Activated CD4-positive, alpha-beta T cell treated with anti-CD3 and anti-CD28 coated beads, Interleukin-2, amount 10 ng/mL, durations not matched to agents 24 days and 14 days (primary cell): ENCODE measurements around the gene FRMD4A. TPM values are rescaled to one million over a fixed set of nuclear protein-coding genes. Genes with fewer than 3 reads are reported as not detected.
"Not testable (repeated sequence)": the region's sequence is repeated elsewhere in the genome, so short reads cannot be mapped to it uniquely, and the experiment has no call there.

Experiments
- DNase-seq: peaks from one replicate; pipeline ENCODE4 v3.0.0; 2022
- H3K27ac Mint-ChIP-seq: one replicate; pipeline ENCODE4 v1.8.0; 2022; ENCODE audit warnings: mild to moderate bottlenecking, mixed read lengths
- H3K27me3 Mint-ChIP-seq: one replicate; pipeline ENCODE4 v1.8.0; 2022; ENCODE audit warnings: mixed read lengths
- H3K36me3 Mint-ChIP-seq: one replicate; pipeline ENCODE4 v1.8.0; 2022; ENCODE audit warnings: low read depth, mild to moderate bottlenecking, mixed read lengths
- H3K4me1 Mint-ChIP-seq: one replicate; pipeline ENCODE4 v1.8.0; 2021; ENCODE audit warnings: mixed read lengths
- H3K4me3 Mint-ChIP-seq: one replicate; pipeline ENCODE4 v1.8.0; 2022; ENCODE audit warnings: mild to moderate bottlenecking, moderate library complexity, mixed read lengths
- H3K9me3 Mint-ChIP-seq: one replicate; pipeline ENCODE4 v1.8.0; 2021; ENCODE audit warnings: mixed read lengths
- intact Hi-C: fragments of 100-400 bp; cut with micrococcal nuclease; formaldehyde crosslinking; loops from one replicate; pipeline ENCODE4 v1.15.1; 2023
- total RNA-seq: library from RNA; stranded (reverse); gene quantifications from 2 replicates; pipeline ENCODE4 v1.2.3, GENCODE V29; 2022

The FRMD4A gene
- total RNA-seq, 1 donor from 2014 or later = 0.98 TPM

DNA sequence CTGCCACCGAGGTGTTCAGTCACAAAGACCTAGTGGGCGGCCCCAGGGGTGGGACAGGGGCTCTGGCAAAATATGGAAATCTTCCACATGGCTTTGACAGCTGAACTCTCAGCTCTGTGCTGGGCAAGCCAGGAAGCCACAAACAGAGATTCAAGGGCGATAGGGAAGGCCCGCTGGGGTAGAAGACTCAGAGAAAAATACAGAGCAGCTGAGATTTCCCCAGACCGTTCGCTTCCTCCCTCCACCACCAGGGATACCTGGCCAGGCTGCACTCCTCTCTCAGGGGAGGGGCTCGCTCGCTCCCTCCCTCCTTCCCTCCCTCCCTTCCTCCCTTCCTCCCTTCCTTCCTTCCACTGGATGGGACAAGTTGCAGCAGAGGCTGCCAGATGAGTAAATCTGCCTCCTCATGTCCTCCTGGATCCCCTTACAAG lies 483.5 kb downstream of the FRMD4A start:
- intact Hi-C loops = no loop called here
- Mint-ChIP-seq H3K4me1 (peaks cover 3% of the 10 kb centered on the region), H3K27ac (no peak overlapping the region), H3K27me3 (peaks cover 27% of the 10 kb centered on the region), H3K4me3 (no peak overlapping the region), H3K36me3 (no peaks in the 10 kb centered on the region), H3K9me3 (no peaks in the 10 kb centered on the region)
- DNase-seq = no peak

DNA sequence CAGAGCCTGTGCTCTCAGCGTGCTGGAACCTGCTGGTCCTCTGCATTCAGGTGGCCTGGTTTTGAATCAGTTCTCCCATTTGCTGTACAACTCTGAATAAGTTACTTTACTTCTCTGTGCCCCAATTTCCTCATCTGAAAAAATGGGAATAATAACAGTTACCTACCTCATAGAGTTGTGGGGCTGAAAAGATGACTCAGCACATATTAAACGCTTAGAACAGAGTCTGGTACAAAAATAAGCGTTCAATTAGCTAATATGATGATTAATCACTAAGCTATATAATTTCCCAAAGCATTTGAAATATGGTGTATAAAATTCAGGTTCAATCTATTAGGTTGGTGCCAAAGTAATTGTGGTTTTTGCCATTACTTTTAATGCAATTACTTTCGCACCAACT lies 484.8 kb downstream of the FRMD4A start:
- Mint-ChIP-seq H3K36me3 (no peaks in the 10 kb centered on the region), H3K27me3 (peaks cover 27% of the 10 kb centered on the region), H3K4me3 (no peak overlapping the region), H3K9me3 (peaks cover 3% of the 10 kb centered on the region), H3K4me1 (peaks cover 3% of the 10 kb centered on the region), H3K27ac (no peak overlapping the region)
- intact Hi-C loops = no loop called here
- DNase-seq = no peak

DNA sequence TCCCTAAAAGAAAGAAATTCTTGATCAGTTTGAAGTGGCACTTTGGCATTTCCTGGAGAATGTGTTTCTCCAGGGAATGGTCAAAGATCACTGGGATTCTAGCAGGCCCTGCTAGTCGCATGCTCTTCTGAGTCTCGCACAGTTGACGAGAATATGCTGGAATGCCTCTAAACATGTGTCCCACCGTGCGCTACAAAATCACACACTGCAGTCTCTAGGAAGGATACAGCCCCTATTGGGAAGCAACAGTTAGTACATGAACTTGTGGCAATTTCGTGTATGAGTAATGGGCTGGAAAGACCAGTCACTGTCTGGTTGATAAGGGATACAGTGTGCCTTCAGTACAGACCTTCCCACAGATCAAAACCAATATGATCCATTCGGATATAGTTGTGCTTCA lies 486.1 kb downstream of the FRMD4A start:
- Mint-ChIP-seq H3K36me3 (no peaks in the 10 kb centered on the region), H3K4me3 (no peak overlapping the region), H3K9me3 (peaks cover 3% of the 10 kb centered on the region), H3K27me3 (peaks cover 27% of the 10 kb centered on the region), H3K4me1 (peaks cover 3% of the 10 kb centered on the region), H3K27ac (no peak overlapping the region)
- DNase-seq = no peak
- intact Hi-C loops = no loop called here

DNA sequence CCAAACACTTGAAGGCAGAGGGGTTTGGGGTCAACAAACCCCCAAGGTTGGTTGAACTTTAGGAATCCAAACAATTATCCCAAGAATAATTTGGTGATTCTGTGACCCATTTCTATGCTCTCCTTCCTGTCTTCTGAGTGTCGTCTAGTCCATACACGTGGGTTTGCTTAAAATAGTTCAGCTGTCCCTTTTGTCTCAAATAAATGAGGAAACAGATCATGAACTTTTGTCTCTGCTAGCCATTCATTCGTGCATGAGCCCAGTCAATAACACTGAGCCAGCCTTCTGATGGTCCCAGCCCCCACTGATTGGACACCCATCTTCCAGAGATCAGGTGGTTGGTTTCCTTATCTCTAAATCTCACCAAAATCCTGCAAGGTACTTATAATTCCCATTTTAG lies 488.6 kb downstream of the FRMD4A start:
- no peaks in the 10 kb centered on the region for H3K4me1 Mint-ChIP-seq
- no peak overlapping the region for H3K27ac Mint-ChIP-seq
- intact Hi-C loops = no loop called here
- H3K27me3 Mint-ChIP-seq = peaks cover 14% of the 10 kb centered on the region
- H3K36me3 Mint-ChIP-seq = no peaks in the 10 kb centered on the region
- H3K4me3 Mint-ChIP-seq = no peak overlapping the region
- no peak for DNase-seq
- peaks cover 6% of the 10 kb centered on the region for H3K9me3 Mint-ChIP-seq

DNA sequence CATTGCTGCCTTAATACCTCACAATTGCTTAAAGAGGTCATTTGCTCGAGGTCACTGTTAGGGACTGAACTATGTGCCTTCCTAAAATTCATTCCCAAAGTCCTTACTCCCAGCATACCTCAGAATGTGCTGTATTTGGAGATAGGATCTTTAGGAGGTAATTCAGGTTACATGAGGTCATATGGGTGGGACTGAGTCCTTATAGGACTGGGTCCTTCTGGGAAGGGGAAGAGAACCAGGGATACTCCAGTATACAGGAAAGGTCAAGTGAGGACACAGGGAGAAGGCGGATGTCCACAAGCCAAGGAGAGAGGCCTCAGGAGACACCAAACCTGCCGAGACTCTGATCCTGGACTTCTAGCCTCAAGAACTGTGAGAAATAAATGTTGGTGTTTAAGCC lies 490.7 kb downstream of the FRMD4A start:
- Mint-ChIP-seq H3K27me3 (peaks cover under 1% of the 10 kb centered on the region), H3K27ac (no peak overlapping the region), H3K4me1 (no peaks in the 10 kb centered on the region), H3K36me3 (no peaks in the 10 kb centered on the region), H3K4me3 (no peak overlapping the region), H3K9me3 (peaks cover 6% of the 10 kb centered on the region)
- intact Hi-C loops = no loop called here
- DNase-seq = no peak

DNA sequence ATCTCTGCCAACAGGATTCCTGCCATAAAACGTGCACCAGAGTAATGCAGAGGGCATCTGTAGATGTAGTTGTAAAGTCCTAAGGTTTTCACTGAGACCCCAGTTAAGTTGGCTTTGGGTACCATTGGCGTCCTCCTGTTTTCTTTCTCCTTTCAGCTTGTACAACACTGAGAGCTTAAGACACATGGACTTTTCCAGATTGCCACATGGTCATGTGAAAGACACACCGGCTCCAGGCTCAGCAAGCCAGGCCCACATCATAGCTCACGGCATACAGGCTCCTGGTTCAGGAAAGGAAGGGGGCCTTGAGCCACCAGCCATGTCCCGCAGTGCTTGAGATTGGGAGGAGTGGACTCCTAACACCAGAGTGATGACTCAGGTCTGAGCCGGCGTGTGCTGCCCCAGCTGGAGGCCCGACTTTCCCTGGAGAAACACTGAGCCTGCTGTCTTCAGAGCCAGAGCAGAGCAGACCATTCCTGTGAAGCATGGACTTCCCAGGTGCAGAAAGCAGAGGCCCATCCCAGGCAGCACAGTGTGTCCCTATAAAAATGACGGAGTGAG lies 491.2 kb downstream of the FRMD4A start:
- Mint-ChIP-seq H3K9me3 (peaks cover 6% of the 10 kb centered on the region), H3K4me1 (no peaks in the 10 kb centered on the region), H3K27me3 (peaks cover under 1% of the 10 kb centered on the region), H3K27ac (no peak overlapping the region), H3K4me3 (no peak overlapping the region), H3K36me3 (no peaks in the 10 kb centered on the region)
- intact Hi-C loops = no loop called here
- no peak for DNase-seq

DNA sequence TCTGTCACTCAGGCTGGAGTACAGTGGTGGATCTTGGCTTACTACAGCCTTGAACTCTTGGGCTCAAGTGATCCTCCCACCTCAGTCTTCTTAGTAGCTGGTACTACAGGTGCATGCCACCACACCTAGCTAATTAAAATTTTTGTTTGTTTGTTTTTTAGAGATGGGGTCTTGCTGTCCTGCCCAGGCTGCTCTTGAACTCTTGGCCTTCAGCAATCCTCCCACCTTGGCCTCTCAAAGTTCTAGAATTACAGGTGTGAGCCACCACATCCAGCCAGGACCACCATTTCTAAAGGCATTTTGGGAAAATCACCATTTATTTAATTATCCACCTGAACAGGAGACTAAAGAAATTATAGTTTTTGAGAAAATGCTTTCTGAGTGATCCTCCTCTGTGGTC lies 491.7 kb downstream of the FRMD4A start:
- Mint-ChIP-seq H3K4me3 (no peak overlapping the region), H3K4me1 (no peaks in the 10 kb centered on the region), H3K27ac (no peak overlapping the region), H3K27me3 (peaks cover 4% of the 10 kb centered on the region), H3K9me3 (peaks cover 6% of the 10 kb centered on the region), H3K36me3 (no peaks in the 10 kb centered on the region)
- intact Hi-C loops = no loop called here
- DNase-seq = no peak

DNA sequence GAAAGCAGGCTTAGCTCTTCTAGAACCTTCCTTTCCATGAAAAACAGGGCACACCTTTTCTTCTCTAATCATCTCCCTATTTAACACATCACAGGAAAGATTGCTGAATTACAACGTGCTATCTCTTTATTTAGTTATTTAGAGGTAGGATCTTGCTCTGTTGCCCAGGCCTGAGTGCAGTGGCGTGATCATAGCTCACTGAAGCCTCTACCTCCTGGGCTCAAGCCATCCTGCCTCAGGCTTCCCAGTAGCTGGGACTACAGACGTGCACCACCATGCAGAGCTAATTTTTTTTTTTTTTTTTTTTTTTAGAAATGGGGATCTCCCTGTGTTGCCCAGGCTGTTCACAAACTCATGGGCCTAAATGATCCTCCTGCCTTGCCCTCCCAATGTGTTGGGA lies 492.8 kb downstream of the FRMD4A start:
- H3K4me1 Mint-ChIP-seq = no peaks in the 10 kb centered on the region
- H3K9me3 Mint-ChIP-seq = peaks cover 6% of the 10 kb centered on the region
- DNase-seq = no peak
- no peaks in the 10 kb centered on the region for H3K36me3 Mint-ChIP-seq
- intact Hi-C loops = no loop called here
- peaks cover 4% of the 10 kb centered on the region for H3K27me3 Mint-ChIP-seq
- no peak overlapping the region for H3K4me3 Mint-ChIP-seq
- no peak overlapping the region for H3K27ac Mint-ChIP-seq

DNA sequence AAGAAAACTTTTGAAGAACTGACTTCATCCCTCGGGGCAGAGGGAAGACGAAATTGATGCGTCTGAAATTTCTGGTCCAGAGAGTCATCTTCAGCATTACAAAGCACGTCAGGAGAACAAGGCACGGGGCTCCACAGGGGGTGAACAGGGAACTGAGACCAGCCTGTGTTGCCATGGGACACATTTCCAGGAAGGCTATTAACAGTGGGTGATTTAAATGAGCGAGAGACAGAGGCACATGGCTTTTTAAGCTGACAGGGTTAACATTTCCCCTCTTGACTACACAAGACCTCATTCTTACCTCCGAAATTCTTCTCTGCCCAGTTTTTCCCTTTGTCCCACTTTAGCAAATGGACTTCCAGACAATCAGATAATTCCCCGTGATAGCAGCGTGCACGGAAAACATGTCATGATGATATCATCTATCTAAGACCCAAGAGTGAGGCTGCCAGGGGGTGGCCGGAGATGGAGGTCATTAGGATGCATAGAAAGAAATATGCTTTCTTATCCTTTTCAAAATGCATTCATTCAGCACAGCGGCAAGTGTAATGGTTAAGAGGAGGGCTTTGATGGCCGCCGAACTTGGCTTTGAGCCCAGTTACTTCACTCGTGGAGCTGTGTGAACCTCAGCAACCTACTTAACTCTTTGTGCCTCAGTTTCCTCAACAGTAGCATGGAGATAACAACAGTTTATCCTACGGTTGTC lies 496.0 kb downstream of the FRMD4A start:
- Mint-ChIP-seq H3K27me3 (peaks cover 4% of the 10 kb centered on the region), H3K27ac (no peak overlapping the region)

DNA sequence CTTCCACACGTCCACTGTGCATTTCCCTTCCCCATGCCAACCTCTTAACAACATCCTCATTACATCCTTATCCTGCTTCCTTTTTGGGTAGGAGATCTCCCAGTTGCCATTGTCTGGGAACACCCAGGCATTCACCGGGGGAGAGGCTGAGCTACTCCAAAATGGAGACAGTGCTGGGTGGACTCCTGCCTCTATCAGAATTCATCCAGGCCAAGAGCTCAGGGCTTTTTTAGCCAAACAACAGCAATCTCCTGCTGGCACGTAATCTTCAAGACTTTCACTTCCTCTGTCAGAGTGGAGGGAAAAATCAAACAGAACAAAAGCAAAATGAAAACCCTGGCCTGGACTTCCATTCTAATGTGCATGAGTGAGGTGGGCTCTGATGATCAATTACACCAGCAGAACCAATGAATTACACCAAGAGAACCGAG lies 499.0 kb downstream of the FRMD4A start:
- intact Hi-C loops = no loop called here
- peaks cover 4% of the 10 kb centered on the region for H3K27me3 Mint-ChIP-seq
- H3K27ac Mint-ChIP-seq = peak overlapping the region; percentile 59
- peak overlapping the region; percentile 45 for H3K4me3 Mint-ChIP-seq
- H3K36me3 Mint-ChIP-seq = peaks cover 2% of the 10 kb centered on the region
- peaks cover 7% of the 10 kb centered on the region for H3K4me1 Mint-ChIP-seq
- no peaks in the 10 kb centered on the region for H3K9me3 Mint-ChIP-seq
- no peak for DNase-seq

More for the DNA sequence above, 496.0 kb downstream of the FRMD4A start:
- intact Hi-C loops = no loop called here
- peaks cover 7% of the 10 kb centered on the region for H3K4me1 Mint-ChIP-seq
- no peak for DNase-seq
- H3K9me3 Mint-ChIP-seq = peaks cover 3% of the 10 kb centered on the region
- H3K4me3 Mint-ChIP-seq = no peak overlapping the region
- H3K36me3 Mint-ChIP-seq = peaks cover 2% of the 10 kb centered on the region

DNA sequence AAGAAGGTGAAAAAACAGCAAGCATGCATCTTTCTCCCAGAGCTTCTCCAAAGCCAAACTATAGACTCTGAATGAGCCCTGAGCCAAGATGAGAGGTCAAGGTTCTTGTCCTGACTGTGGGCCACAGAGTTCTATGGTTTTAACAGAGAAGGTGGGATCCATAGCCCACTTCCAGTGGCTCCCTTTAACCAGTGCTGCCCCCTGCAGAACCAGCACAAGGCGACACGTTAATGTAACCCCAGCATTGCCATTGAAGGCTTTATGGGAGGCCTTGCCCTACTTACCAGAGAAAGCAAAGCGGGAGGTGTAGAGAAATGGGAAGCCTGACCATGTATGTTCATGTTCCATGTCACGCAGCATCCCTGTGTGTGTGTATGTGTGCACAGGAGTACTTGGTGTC lies 500.3 kb downstream of the FRMD4A start:
- intact Hi-C loops = no loop called here
- H3K9me3 Mint-ChIP-seq = no peaks in the 10 kb centered on the region
- peaks cover 13% of the 10 kb centered on the region for H3K27me3 Mint-ChIP-seq
- no peak overlapping the region for H3K4me3 Mint-ChIP-seq
- H3K27ac Mint-ChIP-seq = no peak overlapping the region
- H3K36me3 Mint-ChIP-seq = peaks cover 2% of the 10 kb centered on the region
- no peak for DNase-seq
- peaks cover 7% of the 10 kb centered on the region for H3K4me1 Mint-ChIP-seq

DNA sequence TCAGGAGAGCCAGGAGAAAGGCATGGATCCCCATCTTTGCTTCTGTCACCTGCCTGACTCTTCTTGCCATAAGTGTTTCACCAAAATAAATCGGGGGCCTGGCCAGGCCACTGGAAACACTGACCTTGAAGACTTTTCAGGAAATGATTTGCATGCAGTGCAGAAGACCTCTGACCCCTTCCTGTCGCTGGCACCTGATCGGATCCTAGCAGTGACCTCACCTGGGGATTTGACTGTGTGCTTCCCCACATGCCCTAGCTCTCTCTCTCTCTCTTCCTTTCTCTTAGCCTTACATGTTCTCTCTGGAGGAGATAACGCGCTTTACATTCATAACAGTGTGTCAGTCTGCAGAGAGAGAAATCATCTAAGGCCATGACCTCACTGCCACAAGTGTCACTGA lies 500.9 kb downstream of the FRMD4A start:
- peaks cover 2% of the 10 kb centered on the region for H3K36me3 Mint-ChIP-seq
- peaks cover 15% of the 10 kb centered on the region for H3K27me3 Mint-ChIP-seq
- no peak for DNase-seq
- intact Hi-C loops = no loop called here
- no peaks in the 10 kb centered on the region for H3K9me3 Mint-ChIP-seq
- no peak overlapping the region for H3K4me3 Mint-ChIP-seq
- H3K4me1 Mint-ChIP-seq = peaks cover 7% of the 10 kb centered on the region
- H3K27ac Mint-ChIP-seq = no peak overlapping the region

DNA sequence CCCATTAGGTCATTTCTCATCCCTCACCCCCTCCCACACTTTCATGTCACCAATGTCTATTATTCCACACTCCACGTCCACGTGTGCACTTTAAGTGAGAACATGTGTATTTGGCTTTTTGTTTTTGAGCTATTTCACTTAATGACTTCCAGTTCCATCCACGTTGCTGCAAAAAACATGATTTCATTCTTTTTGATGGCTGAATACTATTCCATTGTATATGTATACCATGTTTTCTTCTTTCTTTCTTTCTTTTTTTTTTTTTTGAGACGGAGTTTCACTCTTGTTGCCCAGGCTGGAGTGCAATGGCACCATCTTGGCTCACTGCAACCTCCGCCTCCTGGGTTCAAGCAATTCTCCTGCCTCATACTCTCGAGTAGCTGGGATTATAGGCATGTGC lies 502.4 kb downstream of the FRMD4A start:
- H3K36me3 Mint-ChIP-seq = not testable (repeated sequence)

DNA sequence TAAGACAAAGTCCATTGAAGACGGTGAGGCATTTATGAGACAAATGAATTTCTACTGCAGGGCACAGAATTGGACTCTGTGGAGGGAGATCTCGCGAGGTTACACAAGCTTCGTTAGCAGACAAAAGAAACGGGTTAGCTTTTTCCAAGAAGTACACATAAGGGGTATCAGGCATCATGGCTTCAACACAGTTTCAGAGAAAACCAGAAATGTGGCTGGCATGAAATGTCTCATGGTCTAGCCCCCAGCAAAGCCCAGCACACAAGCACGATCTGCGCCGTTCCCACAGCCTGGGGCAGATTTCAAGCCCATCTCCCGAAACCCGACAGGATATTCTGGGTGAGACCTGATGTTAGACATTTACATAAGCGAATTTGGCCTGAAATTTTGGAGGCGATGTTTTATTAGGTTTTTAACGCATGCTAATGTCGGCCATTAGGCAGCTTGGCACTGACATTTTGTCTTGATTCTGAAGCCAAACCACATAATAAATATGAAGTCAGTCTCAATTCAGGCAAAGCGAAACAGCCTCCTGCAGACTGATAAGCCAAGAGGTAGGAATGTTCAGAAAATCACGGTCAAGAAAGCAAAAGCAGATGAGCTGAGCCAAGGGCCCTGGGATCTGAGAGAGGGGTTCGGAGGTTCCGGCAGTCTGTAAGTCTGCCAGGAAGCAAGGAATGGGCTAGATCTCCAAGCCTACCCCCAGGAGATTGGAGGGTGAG lies 503.5 kb downstream of the FRMD4A start:
- H3K27me3 Mint-ChIP-seq = peaks cover 14% of the 10 kb centered on the region
- H3K9me3 Mint-ChIP-seq = no peaks in the 10 kb centered on the region
- intact Hi-C loops = no loop called here
- no peak overlapping the region for H3K4me3 Mint-ChIP-seq
- peaks cover 7% of the 10 kb centered on the region for H3K4me1 Mint-ChIP-seq
- H3K36me3 Mint-ChIP-seq = peaks cover 2% of the 10 kb centered on the region
- H3K27ac Mint-ChIP-seq = no peak overlapping the region
- DNase-seq = no peak

More for the DNA sequence above, 502.4 kb downstream of the FRMD4A start:
- H3K4me1 Mint-ChIP-seq, DNase-seq, H3K4me3 Mint-ChIP-seq, intact Hi-C loops, H3K27ac Mint-ChIP-seq, H3K9me3 Mint-ChIP-seq: not testable (repeated sequence)
- peaks cover 11% of the 10 kb centered on the region for H3K27me3 Mint-ChIP-seq
